Suppressor macrophage (primary cell): Measurements from ENCODE around the gene TARP.

Source experiments
- DNase-seq, 4 experiments: peaks; one replicate each; pipeline ENCODE4 v3.0.0-alpha.2; 2020 to 2022

Gene TARP

GRCh38 chr7:38215115-38215514 is 58.3 kb downstream of the TARP start:
- no peak for DNase-seq

GRCh38 chr7:38211940-38212339 is 61.5 kb downstream of the TARP start:
- no peak for DNase-seq

- DNase-seq = no peak
These were observed 62.0 kb downstream of the TARP start for GRCh38 chr7:38211486-38211885.
